Neutrophil (primary cell): Measurements from ENCODE around the gene KCTD5.
A peak's percentile ranks its signal among the peaks of the same experiment; 100 is the strongest.

Experiments used
- H3K27ac ChIP-seq: fragments of 200-600 bp; sonication (generic); 2 replicates; pipeline ENCODE4 v1.5.1; 2016; ENCODE audit warnings: mild to moderate bottlenecking, moderate library complexity
- H3K27me3 ChIP-seq: fragments of 200-600 bp; sonication (generic); 2 replicates; pipeline ENCODE4 v1.6.0; 2016; ENCODE audit warnings: mild to moderate bottlenecking
- H3K36me3 ChIP-seq: fragments of 200-600 bp; sonication (generic); 2 replicates; pipeline ENCODE4 v1.5.1; 2017
- H3K4me1 ChIP-seq, 2 experiments: fragments of 200-600 bp in 1 of 2; sonication (generic) in 1 of 2; 1 replicate in 1 of 2; 2 replicates in 1 of 2; pipeline versions ENCODE4 v1.5.1 to v1.6.1; 2013 to 2016; ENCODE audit warnings: low read depth in 1 of 2, low read length in 1 of 2, mild to moderate bottlenecking in 1 of 2, moderate library complexity in 1 of 2; ENCODE audit not compliant: control insufficient read depth in 1 of 2, insufficient read depth in 1 of 2
- H3K4me3 ChIP-seq, 2 experiments: fragments of 200-600 bp in 1 of 2; sonication (generic) in 1 of 2; 1 replicate in 1 of 2; 2 replicates in 1 of 2; pipeline ENCODE4 v1.5.1; 2013 to 2016; ENCODE audit warnings: low read depth in 1 of 2, low read length in 1 of 2, mild to moderate bottlenecking in 1 of 2, moderate library complexity in 1 of 2
- H3K9me3 ChIP-seq: fragments of 200-600 bp; sonication (generic); 2 replicates; pipeline ENCODE4 v1.5.1; 2016
- CTCF ChIP-seq: fragments of 200-600 bp; sonication (generic); IDR thresholded peaks from 2 replicates; pipeline ENCODE4 v1.5.1; 2016; ENCODE audit warnings: antibody characterized with exemption

KCTD5 gene

GRCh38 chr16:2752035-2752849 lies 69.9 kb downstream of the KCTD5 start, which contains the start of gene SRRM2:
SRRM2 (plus strand) TSS chr16:2752638; CDS start chr16:2756365, 3,727 bp downstream.
- peak within 1 kb of the TSS; percentile 94 for H3K27ac ChIP-seq

GRCh38 chr16:2752850-2753732 lies 70.8 kb downstream of the KCTD5 start:
- no peak for TF ChIP-seq CTCF
- H3K36me3 ChIP-seq: peaks cover 9% of the 10 kb centered on the region

More at GRCh38 chr16:2752035-2752849, 69.9 kb downstream of the KCTD5 start, which contains the start of gene SRRM2:
- no peaks in the 10 kb centered on the region for H3K27me3 ChIP-seq
- H3K9me3 ChIP-seq: no peaks in the 10 kb centered on the region
- H3K36me3 ChIP-seq: peaks cover under 1% of the 10 kb centered on the region
- TF ChIP-seq CTCF: no peak
- peak within 1 kb of the TSS; percentile 90 to 98 for H3K4me3 ChIP-seq
- H3K4me1 ChIP-seq: peaks cover 35 to 37% of the 10 kb centered on the region in 2 experiments

GRCh38 chr16:2753733-2754020 lies 71.4 kb downstream of the KCTD5 start:
- Histone ChIP-seq H3K27me3 (no peaks in the 10 kb centered on the region), H3K36me3 (peaks cover 15% of the 10 kb centered on the region), H3K4me3 (peak overlapping the region; percentile 90 to 98), H3K9me3 (no peaks in the 10 kb centered on the region), H3K4me1 (peaks cover 35 to 37% of the 10 kb centered on the region in 2 experiments), H3K27ac (peak overlapping the region; percentile 94)
- TF ChIP-seq CTCF: no peak

More at GRCh38 chr16:2752850-2753732, 70.8 kb downstream of the KCTD5 start:
- Histone ChIP-seq H3K4me3 (peak overlapping the region; percentile 90 to 98), H3K27me3 (no peaks in the 10 kb centered on the region), H3K9me3 (no peaks in the 10 kb centered on the region), H3K4me1 (peaks cover 35 to 37% of the 10 kb centered on the region in 2 experiments), H3K27ac (peak overlapping the region; percentile 94)

- Histone ChIP-seq H3K27ac (peak overlapping the region; percentile 6), H3K9me3 (no peaks in the 10 kb centered on the region), H3K27me3 (no peaks in the 10 kb centered on the region), H3K36me3 (peaks cover 30% of the 10 kb centered on the region), H3K4me3 (no peak overlapping the region), H3K4me1 (peaks cover 35 to 37% of the 10 kb centered on the region in 2 experiments)
- TF ChIP-seq CTCF: no peak
Measured at GRCh38 chr16:2755158-2755557, 72.8 kb downstream of the KCTD5 start.

- H3K27me3 ChIP-seq: no peaks in the 10 kb centered on the region
- H3K4me1 ChIP-seq: peaks cover 34 to 36% of the 10 kb centered on the region in 2 experiments
- no peaks in the 10 kb centered on the region for H3K9me3 ChIP-seq
- peaks cover 43% of the 10 kb centered on the region for H3K36me3 ChIP-seq
- no peak overlapping the region for H3K4me3 ChIP-seq
- H3K27ac ChIP-seq: no peak overlapping the region
- TF ChIP-seq CTCF: no peak
Measured at GRCh38 chr16:2756288-2757015, 74.1 kb downstream of the KCTD5 start.
